ENCODE data around the gene MRPL18.

GRCh38 chr6:159788276-159788675, 2.0 kb upstream of the MRPL18 start:
- no peak for TF ChIP-seq CTCF (conservative IDR thresholded peaks at IDR 0.05 in 1 of 2, IDR thresholded peaks at IDR 0.05 in 1 of 2; ENCODE audit: low read depth in 1 of 2, low read length in 2 of 2)
- TF ChIP-seq EZH2 (IDR thresholded peaks at IDR 0.05; ENCODE audit: low read length, missing control alignments): no peak

Data from fibroblast of lung (primary cell).